ENCODE data around the gene NF2. TPM values are rescaled to one million over a fixed set of nuclear protein-coding genes. Genes with fewer than 3 reads are reported as not detected.
A peak's percentile ranks its signal among the peaks of the same experiment; 100 is the strongest.

The NF2 gene
- total RNA-seq, 1 experiment from 2014 or later, result 132 TPM

DNA sequence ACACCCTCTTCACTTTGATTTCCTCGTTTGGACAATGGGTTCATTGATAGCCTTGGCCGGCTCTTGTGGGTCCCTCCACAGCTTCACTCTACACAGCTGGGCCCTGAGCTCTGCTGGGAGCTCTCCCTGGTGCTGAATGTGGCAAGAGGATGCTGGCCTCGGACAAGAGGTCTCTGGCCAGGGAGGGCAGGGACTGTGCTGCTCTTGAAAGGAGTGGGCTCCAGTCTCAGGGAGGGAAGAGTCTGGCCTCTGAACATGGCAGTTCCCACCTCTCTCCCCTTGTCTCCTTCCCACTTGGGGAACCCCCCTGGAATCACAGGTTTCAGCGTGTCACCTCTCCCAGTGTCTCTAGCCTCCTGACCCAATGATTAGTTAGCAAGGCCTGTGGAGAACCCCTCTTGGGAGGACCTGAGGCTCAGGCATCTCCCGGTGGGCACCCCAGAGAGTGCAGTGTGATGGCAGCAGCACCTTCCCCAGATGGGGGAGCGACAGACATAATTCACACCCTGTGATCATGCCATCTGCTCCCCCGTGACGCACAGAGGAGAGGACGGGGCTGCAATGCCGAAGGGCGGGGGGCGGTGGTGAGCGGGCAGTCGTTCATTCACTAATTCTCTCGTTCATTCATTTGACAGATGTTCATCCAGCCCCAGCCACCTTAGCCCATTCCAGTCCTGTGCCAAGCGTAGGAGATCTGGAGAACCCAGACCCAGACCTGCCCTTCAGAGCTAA, 113.5 kb downstream of the NF2 start:
- peak; percentile 89 for DNase-seq
- no TSS peak for BruUV-seq (replicated peaks)
- Mint-ChIP-seq H3K4me1 (ENCODE audit: low read depth, unreplicated experiment) (peaks cover 20% of the 10 kb centered on the region), H3K4me3 (ENCODE audit: low read depth, unreplicated experiment) (no peak overlapping the region), H3K27me3 (ENCODE audit: unreplicated experiment) (peaks cover 91% of the 10 kb centered on the region), H3K9me3 (ENCODE audit: low read depth, unreplicated experiment) (no peaks in the 10 kb centered on the region), H3K27ac (ENCODE audit: unreplicated experiment) (no peak overlapping the region), H3K36me3 (ENCODE audit: insufficient read depth, unreplicated experiment) (peaks cover 18% of the 10 kb centered on the region)
- CTCF ChIA-PET, result interaction anchor here (0.6 to 2.1 kb wide), 6 partner anchors 15 to 372 kb away, joined by 3 to 13 read pairs (median 4); no protein-coding TSS in a partner anchor
- TF ChIP-seq, protein P1, sequence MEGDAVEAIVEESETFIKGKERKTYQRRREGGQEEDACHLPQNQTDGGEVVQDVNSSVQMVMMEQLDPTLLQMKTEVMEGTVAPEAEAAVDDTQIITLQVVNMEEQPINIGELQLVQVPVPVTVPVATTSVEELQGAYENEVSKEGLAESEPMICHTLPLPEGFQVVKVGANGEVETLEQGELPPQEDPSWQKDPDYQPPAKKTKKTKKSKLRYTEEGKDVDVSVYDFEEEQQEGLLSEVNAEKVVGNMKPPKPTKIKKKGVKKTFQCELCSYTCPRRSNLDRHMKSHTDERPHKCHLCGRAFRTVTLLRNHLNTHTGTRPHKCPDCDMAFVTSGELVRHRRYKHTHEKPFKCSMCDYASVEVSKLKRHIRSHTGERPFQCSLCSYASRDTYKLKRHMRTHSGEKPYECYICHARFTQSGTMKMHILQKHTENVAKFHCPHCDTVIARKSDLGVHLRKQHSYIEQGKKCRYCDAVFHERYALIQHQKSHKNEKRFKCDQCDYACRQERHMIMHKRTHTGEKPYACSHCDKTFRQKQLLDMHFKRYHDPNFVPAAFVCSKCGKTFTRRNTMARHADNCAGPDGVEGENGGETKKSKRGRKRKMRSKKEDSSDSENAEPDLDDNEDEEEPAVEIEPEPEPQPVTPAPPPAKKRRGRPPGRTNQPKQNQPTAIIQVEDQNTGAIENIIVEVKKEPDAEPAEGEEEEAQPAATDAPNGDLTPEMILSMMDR (IDR thresholded peaks at IDR 0.05; ENCODE audit: unreplicated experiment), result no peak
- intact Hi-C loops (cut with micrococcal nuclease; ENCODE audit: unreplicated experiment), result no loop called here

DNA sequence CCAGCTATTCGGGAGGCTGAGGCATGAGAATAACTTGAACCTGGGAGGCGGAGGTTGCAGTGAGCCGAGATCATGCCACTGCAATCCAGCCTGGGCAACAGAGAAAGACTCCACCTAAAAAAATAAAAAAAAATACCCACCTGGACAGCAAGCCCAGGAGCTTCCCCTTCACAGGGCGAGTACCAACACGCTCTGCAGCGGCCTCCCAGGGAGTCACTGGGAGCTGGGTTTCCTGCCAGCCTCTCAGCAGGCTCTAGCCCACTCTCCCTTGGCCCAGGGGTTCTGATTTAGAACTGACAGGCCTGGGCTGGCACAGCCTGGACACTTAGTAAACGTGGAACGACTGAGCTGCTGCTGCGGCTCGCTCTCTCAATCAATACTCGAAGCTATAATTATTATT, 114.4 kb downstream of the NF2 start:
- CTCF ChIA-PET, result no interaction called here
- TF ChIP-seq, protein P1 (IDR thresholded peaks at IDR 0.05; ENCODE audit: unreplicated experiment), result no peak
- H3K4me1 Mint-ChIP-seq (ENCODE audit: low read depth, unreplicated experiment), result peaks cover 16% of the 10 kb centered on the region
- intact Hi-C loops (cut with micrococcal nuclease; ENCODE audit: unreplicated experiment), result no loop called here
- no peaks in the 10 kb centered on the region for H3K9me3 Mint-ChIP-seq (ENCODE audit: low read depth, unreplicated experiment)
- H3K36me3 Mint-ChIP-seq (ENCODE audit: insufficient read depth, unreplicated experiment), result peaks cover 22% of the 10 kb centered on the region
- peaks cover 91% of the 10 kb centered on the region for H3K27me3 Mint-ChIP-seq (ENCODE audit: unreplicated experiment)
- H3K4me3 Mint-ChIP-seq (ENCODE audit: low read depth, unreplicated experiment), result no peak overlapping the region
- no TSS peak for BruUV-seq (replicated peaks)
- no peak for DNase-seq
- H3K27ac Mint-ChIP-seq (ENCODE audit: unreplicated experiment), result no peak overlapping the region

- TF ChIP-seq, protein P1 (IDR thresholded peaks at IDR 0.05; ENCODE audit: unreplicated experiment), result no peak
- Mint-ChIP-seq H3K36me3 (ENCODE audit: insufficient read depth, unreplicated experiment) (peaks cover 25% of the 10 kb centered on the region), H3K27me3 (ENCODE audit: unreplicated experiment) (peaks cover 92% of the 10 kb centered on the region), H3K9me3 (ENCODE audit: low read depth, unreplicated experiment) (no peaks in the 10 kb centered on the region), H3K27ac (ENCODE audit: unreplicated experiment) (no peak overlapping the region), H3K4me3 (ENCODE audit: low read depth, unreplicated experiment) (no peak overlapping the region), H3K4me1 (ENCODE audit: low read depth, unreplicated experiment) (peaks cover 16% of the 10 kb centered on the region)
- intact Hi-C loops (cut with micrococcal nuclease; ENCODE audit: unreplicated experiment), result no loop called here
- CTCF ChIA-PET, result interaction anchor here (0.5 kb wide), 1 partner anchor 77 kb away, joined by 4 read pairs; no protein-coding TSS in a partner anchor
- DNase-seq, result no peak
- no TSS peak for BruUV-seq (replicated peaks)
Measured at GRCh38 chr22:29718949-29719898, 115.8 kb downstream of the NF2 start.

DNA sequence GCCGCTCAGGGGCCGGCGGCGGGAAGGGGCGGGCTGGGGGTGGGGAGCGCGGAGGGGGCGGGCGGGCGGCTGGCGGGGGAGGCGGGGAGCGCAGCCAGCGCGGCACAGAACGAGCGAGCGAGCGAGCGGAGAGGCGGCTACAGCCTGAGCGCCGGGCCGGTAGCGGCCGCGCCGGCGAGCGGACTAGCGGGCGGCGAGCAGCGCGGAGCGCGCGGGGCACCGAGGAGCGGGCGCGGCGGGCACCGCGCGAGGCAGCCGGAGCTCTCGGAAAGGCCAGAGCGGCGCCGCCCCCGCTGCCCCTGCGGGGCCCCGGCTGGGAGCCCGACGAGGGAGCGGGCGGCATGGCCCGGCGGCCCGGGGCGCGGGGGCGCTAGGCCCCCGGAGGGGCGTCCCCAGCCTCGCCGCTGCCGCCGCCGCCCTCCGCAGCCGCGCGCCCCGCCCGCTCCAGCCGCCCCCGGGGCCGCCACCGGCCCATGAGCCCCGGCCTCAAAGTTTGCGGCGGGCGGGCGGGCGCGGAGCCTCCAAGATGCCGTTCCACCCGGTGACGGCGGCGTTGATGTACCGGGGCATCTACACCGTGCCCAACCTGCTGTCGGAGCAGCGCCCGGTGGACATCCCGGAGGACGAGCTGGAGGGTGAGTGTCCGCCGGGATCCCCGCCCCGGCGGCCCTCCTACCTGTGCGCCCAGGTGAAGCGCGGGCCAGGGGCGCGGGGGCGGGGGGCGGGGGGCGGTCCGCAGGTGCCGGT, 116.6 kb downstream of the NF2 start, which contains the start of gene CABP7:
CABP7 (plus strand) TSS at position 105 of the 747 bp plus-strand sequence; CDS start at position 527, 422 bp downstream.
- CTCF ChIA-PET, result no interaction called here
- no peaks in the 10 kb centered on the region for H3K9me3 Mint-ChIP-seq (ENCODE audit: low read depth, unreplicated experiment)

More for the DNA sequence above, 116.6 kb downstream of the NF2 start, which contains the start of gene CABP7:
- intact Hi-C loops (cut with micrococcal nuclease; ENCODE audit: unreplicated experiment), result no loop called here
- Mint-ChIP-seq H3K36me3 (ENCODE audit: insufficient read depth, unreplicated experiment) (peaks cover 25% of the 10 kb centered on the region), H3K27me3 (ENCODE audit: unreplicated experiment) (peaks cover 84% of the 10 kb centered on the region), H3K4me1 (ENCODE audit: low read depth, unreplicated experiment) (peaks cover 16% of the 10 kb centered on the region), H3K27ac (ENCODE audit: unreplicated experiment) (no peak within 1 kb of the TSS), H3K4me3 (ENCODE audit: low read depth, unreplicated experiment) (peak within 1 kb of the TSS; percentile 25)
- no TSS peak for BruUV-seq (replicated peaks)
- TF ChIP-seq, protein P1 (IDR thresholded peaks at IDR 0.05; ENCODE audit: unreplicated experiment), result no peak
- no peak for DNase-seq

Data from Calu3 (cell line).